ENCODE data around the gene SYPL2.
"Not testable (repeated sequence)": the region's sequence is repeated elsewhere in the genome, so short reads cannot be mapped to it uniquely, and the experiment has no call there.

The SYPL2 gene

GRCh38 chr1:109466452-109467300 is at the start of gene SYPL2:
Gene SYPL2 (plus strand): TSS chr1:109466546. CDS start chr1:109466844, 298 bp downstream.
- DNase-seq: no peak

- no peak for DNase-seq
Measured at GRCh38 chr1:109423498-109423897, 42.8 kb upstream of the SYPL2 start.

- peak in 3 of 4 experiments; percentile 50 to 62 (median 54) for DNase-seq
Measured at GRCh38 chr1:109425391-109426280, 40.7 kb upstream of the SYPL2 start.

DNA sequence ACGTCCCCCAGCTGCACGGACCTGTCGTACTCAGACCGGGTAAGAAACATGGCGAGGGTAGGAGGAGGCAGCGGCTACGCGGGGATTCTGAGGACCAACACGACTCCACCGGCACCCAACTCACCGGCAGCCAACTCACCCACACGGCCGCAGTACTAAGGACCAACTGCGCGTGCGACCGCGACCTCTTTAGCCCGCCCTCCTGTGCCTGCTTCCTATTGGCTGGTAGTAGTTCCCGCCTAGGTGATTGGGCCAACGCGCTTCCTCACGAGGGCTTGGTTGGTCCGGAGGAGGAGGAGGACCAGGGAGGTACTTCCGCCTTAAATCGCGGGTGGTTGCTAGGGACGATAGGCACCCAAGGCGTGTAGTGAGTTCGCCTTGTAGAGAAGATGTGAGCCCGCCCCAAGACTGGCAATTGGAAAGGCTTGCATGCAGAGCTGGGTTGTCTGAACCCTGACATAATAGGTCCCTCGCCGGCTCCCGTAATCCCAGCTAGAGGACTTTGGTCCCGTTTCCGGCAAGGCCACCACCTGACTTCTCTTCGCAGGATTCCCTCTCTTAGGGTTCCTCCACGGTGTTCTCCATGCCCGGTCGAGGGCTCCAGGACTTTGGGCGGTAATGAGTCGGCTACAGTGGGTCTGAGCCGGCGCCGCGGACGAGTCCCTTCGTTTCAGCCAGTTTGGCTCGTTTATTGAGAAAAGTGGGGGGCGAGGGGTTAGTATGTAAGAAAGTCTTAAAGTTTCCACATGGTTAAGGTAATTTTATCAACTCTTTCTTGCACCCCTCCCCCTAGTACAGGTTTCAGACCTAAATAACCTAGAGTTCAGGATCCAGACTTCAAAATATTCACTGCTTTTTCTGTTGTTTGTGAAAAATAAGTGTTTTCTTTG is 39.8 kb upstream of the SYPL2 start, which contains the start of gene PSMA5:
TSS of gene PSMA5 (minus strand) at position 168 of the 890 bp plus-strand sequence. CDS start at position 50, 118 bp downstream.
- peak; percentile 84 to 90 (median 86) for DNase-seq

GRCh38 chr1:109427171-109427467 is 39.2 kb upstream of the SYPL2 start:
- DNase-seq: no peak

- no peak for DNase-seq
Measured at GRCh38 chr1:109432336-109432735, 34.0 kb upstream of the SYPL2 start.

GRCh38 chr1:109433322-109433721 is 33.0 kb upstream of the SYPL2 start:
- DNase-seq: no peak

DNA sequence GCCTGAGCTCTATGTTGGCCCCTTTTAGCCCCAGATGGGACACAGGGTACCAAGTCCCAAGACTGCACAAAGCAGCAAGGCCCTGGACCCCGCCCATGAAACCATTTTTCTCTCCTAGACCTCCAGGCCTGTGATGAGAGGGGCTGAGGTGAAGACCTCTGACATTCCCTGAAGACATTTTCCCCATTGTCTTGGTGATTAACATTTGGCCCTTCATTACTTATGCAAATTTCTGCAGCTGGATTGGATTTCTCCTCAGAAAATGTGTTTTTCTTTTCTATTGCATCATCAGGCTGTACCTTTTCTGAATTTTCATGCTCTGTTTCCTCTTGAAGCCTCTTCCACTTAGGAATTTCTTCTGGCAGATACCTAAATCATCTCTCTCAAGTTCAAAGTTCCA is 31.9 kb upstream of the SYPL2 start:
- DNase-seq: no peak

DNA sequence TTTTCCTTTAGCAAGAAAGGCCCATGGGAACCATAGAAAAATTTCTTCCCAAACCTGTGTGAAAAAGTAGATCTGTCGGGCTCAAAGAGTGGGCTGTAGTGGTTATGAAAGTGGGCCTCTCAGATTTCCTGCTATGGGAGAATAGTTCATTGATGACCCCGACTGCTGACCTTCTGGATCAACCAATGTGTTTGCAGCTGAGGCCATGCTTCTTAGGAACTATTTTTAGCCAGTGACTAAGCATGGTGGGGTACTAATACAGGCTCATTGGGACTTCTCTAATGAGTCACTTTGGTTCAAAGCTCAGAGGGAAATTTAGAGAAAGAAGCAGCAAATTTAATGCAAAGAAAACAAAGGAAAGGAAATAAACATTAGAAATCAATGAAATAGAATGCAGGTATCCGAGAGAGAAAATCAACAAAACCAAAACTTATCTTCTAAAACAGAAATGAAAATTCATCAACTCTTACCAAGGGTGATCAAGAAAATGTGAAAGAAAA is 27.5 kb upstream of the SYPL2 start:
- no peak for DNase-seq

- DNase-seq: no peak
Measured at GRCh38 chr1:109441069-109441468, 25.3 kb upstream of the SYPL2 start.

- DNase-seq: no peak
Measured at GRCh38 chr1:109443476-109443875, 22.9 kb upstream of the SYPL2 start.

DNA sequence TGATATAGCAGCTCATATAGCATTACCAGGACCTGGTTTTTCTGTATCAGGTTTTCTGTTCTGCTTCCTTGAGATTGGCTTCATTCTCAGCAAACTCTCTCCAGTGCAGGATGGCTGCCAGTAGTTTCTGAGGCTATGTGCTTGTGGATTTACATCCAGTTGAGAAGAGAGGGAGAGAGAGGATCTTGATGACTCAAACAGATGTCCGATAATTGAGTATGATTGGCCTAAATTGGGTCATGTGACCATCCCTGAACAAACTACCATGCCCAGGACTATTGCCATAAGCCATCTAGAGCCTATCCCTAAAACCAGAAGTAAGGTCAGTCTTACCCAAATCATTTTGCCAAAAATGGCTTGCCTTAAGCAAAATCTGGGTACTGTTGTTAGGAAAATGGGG is 22.0 kb upstream of the SYPL2 start:
- no peak for DNase-seq

DNA sequence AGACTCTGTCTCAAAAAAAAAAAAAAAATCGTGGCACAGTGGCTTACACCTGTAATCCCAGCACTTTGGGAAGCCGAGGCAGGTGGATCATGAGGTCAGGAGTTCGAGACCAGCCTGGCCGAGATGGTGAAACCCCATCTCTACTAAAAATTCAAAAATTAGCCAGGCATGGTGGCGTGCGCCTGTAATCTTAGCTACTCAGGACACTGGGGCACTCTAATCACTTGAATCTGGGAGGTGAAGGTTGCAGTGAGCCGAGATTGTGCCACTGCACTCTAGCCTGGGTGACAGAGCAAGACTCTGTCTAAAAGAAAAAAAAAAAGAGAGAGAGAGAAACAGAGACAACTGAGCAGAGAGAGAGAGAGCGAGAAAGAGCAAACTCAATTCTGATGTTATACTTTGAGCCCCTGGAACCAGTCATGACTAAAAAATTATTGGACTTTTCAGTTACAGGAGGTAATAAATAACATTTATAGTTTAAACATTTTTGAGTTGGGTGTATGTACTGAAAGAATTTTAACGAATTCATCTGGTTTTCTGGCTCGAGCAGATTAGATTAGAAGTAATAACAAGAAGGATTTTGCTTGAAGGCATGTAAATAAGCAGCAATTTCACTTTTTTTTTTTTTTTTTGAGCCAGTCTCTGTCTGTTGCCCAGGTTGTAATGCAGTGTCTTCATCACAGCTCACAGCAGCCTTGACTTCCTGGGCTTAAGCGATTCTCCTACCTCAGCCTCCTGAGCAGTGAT is 20.2 kb upstream of the SYPL2 start:
- not testable (repeated sequence) for DNase-seq

- DNase-seq: no peak
Measured at GRCh38 chr1:109447524-109447923, 18.8 kb upstream of the SYPL2 start.

- DNase-seq: no peak
Measured at GRCh38 chr1:109454497-109455133, 11.7 kb upstream of the SYPL2 start.

DNA sequence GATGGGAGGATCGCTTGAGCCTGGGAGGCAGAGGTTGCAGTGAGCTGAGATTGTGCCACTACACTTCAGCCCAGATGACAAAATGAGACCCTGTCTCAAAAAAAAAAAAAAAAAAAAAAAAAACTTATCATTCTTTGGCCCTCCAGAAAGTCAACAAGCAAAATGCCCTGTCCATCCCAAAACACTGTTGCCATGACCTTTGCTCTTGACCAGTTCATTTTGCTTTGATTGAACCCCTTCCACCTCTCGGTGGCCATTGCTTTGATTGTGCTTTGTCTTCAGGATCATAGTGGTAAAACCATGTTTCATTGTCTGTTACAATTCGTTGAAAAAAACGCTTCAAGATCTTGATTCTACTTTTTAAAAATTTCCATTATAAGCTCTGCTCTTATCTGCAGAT is 8.5 kb upstream of the SYPL2 start:
- DNase-seq: no peak

- no peak for DNase-seq
Measured at GRCh38 chr1:109466125-109466451, 258 bp upstream of the SYPL2 start.

DNA sequence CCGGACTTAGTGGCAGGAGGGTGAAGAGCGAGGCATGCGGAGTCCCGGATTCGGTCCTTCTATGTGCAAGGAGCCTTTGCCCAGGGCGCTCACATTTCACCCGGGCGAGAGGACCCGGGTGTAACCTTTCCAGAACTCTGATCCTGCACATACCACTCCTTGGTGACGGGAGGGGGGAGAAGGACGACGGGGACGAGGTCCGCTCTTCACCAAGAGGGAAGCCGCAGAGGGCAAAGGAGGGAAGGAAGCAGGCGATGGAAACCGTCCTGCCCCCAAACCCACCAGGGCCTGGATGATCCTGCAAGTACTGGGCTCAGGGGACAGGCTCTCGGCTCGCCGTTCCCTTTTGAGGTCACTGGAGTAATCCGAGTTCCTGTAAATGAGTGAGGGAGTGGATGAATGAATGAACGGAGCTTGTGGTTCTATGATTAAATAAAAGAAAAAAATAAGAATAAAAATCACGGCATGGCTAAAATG is 993 bp downstream of the SYPL2 start:
- DNase-seq: no peak

DNA sequence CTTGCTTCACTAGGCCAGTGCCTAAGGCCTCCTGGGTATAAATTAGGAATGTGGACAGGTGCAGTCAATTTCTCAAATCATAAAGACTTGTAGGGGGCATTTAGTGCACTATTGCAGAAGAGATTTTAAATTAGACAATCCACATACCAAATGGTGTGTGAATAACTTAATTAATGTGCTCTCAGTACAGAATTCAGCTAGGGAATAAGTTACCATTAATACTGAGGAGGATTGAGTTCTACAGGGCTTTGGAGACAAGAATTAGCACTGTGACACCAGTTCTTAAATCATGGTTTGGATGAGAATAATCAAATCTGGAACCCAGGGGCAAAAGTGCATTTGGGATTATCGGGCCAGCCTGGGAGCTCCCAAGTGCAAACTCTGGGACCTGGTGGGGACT is 1.7 kb downstream of the SYPL2 start:
- DNase-seq: no peak

DNA sequence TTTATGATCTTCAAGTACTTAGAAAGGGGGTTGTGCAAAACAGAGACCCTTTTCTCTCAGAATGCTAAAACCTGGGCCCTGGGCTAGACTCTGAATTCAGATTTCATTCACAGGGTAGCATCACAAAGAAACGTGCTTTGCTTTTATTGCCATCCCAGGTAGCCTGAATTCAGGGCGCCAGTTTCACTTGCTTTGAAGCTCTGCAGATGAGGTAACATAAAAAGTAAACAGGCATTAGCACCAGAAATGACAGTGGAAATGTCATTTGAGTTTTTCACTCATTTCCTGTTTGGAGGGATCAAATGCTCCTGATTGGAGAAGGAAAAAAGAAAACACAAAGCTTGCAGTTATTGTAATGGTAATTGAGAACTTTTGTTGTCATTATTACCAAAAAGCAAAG is 2.6 kb downstream of the SYPL2 start:
- DNase-seq: no peak

GRCh38 chr1:109470245-109470644 is 3.9 kb downstream of the SYPL2 start:
- no peak for DNase-seq

Measured in activated CD4-positive, CD25-positive, alpha-beta regulatory T cell (primary cell).